Measurements from ENCODE around the gene ICA1L.

DNA sequence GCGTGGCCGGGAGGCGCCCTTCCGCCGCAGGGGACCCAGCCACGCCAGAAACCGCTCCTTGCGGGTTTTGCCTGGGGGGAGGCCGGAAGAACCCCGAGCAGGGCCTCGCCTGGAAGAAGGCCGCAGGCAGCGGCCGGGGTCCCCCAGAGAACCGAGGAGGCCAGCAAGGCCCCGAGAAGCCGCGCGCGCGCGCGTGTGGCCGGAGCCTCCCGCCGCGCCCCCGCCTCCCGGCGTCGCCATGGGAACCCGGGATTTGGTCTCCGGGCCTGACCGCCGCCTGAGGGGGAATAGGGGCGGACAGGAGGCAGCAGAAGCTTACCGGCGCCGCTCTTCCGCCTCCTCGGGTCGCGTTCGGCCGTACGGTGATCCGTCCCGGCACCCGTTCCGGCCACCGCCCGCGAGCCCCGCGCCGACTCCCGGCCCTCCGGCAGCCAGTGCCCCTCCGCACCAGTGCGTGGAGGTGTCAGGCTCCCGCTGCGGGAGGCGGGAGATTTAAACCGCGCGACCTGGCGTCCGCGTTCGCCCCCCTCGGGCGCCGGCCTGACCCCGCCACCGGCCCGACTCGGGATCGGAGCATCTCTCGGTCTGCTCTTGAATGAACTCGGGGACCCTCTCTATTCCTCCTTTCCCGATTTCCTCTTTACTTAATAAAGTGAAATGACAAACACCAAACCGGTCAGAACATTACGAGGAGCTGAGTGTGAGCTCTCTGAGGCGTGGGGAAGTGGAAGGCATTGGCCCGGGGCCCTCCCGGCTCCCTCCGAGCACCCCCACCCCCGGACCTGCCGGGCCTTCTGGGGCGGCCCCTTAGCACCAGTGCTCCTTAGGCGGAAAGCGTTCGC lies at the start of gene ICA1L:
- TF ChIP-seq, protein P1, sequence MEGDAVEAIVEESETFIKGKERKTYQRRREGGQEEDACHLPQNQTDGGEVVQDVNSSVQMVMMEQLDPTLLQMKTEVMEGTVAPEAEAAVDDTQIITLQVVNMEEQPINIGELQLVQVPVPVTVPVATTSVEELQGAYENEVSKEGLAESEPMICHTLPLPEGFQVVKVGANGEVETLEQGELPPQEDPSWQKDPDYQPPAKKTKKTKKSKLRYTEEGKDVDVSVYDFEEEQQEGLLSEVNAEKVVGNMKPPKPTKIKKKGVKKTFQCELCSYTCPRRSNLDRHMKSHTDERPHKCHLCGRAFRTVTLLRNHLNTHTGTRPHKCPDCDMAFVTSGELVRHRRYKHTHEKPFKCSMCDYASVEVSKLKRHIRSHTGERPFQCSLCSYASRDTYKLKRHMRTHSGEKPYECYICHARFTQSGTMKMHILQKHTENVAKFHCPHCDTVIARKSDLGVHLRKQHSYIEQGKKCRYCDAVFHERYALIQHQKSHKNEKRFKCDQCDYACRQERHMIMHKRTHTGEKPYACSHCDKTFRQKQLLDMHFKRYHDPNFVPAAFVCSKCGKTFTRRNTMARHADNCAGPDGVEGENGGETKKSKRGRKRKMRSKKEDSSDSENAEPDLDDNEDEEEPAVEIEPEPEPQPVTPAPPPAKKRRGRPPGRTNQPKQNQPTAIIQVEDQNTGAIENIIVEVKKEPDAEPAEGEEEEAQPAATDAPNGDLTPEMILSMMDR (IDR thresholded peaks at IDR 0.05; ENCODE audit: poor library complexity), result no peak
- no peak for TF ChIP-seq EZH2 (IDR thresholded peaks at IDR 0.05; ENCODE audit: borderline replicate concordance)
